ENCODE data around the gene UTP20. TPM values are rescaled to one million over a fixed set of nuclear protein-coding genes. Genes with fewer than 3 reads are reported as not detected.
"Not testable (repeated sequence)": the region's sequence is repeated elsewhere in the genome, so short reads cannot be mapped to it uniquely, and the experiment has no call there.

The UTP20 gene
- total RNA-seq, 6 experiments from 2014 or later, result 4.6 to 8.5 (median 6.5) TPM

- H3K27ac ChIP-seq, result no peak overlapping the region
- H3K36me3 ChIP-seq, result no peaks in the 10 kb centered on the region
- WGBS (ENCODE audit: insufficient coverage, low coverage, low lambda C conversion rate, missing lambda C conversion rate), result 78% methylated on average over 1 of the region's 1 CpG
- no peaks in the 10 kb centered on the region for H3K4me1 ChIP-seq
- DNase-seq, result no peak
- no peak for TF ChIP-seq CTCF (IDR thresholded peaks at IDR 0.05)
- no peak overlapping the region for H3K4me3 ChIP-seq
- H3K27me3 ChIP-seq, result no peaks in the 10 kb centered on the region
- H3K9me3 ChIP-seq, result no peaks in the 10 kb centered on the region
- ATAC-seq, result no peak
- intact Hi-C loops (cut with DNase I), result loop anchor here in 1 of 2 donors (10.0 kb wide), 1 partner anchor 420 kb away; the partner anchor contains the start of gene GNPTAB
Measured at GRCh38 chr12:101415228-101415627, 135.3 kb downstream of the UTP20 start.

- H3K36me3 ChIP-seq; H3K4me3 ChIP-seq; H3K27ac ChIP-seq; H3K9me3 ChIP-seq; intact Hi-C loops (cut with DNase I); H3K4me1 ChIP-seq; DNase-seq; ATAC-seq; H3K27me3 ChIP-seq: not testable (repeated sequence)
- whole genome bisulfite sequencing (ENCODE audit: insufficient coverage, low coverage, low lambda C conversion rate, missing lambda C conversion rate), result 78% methylated on average over 1 of the region's 4 CpGs
Measured at GRCh38 chr12:101422066-101422465, 142.2 kb downstream of the UTP20 start.

- Histone ChIP-seq H3K9me3 (no peaks in the 10 kb centered on the region), H3K4me1 (no peaks in the 10 kb centered on the region), H3K27ac (no peak overlapping the region), H3K4me3 (no peak overlapping the region), H3K36me3 (no peaks in the 10 kb centered on the region), H3K27me3 (no peaks in the 10 kb centered on the region)
- WGBS (ENCODE audit: insufficient coverage, low coverage, low lambda C conversion rate, missing lambda C conversion rate), result 85% methylated on average over 2 of the region's 2 CpGs
- TF ChIP-seq POLR2A (IDR thresholded peaks at IDR 0.05), result no peak
- no peak for TF ChIP-seq CTCF (IDR thresholded peaks at IDR 0.05)
- ATAC-seq, result no peak
- DNase-seq, result no peak
- intact Hi-C loops (cut with DNase I), result no loop called here
Measured at GRCh38 chr12:101424620-101425019, 144.7 kb downstream of the UTP20 start.

GRCh38 chr12:101430456-101430855, 150.6 kb downstream of the UTP20 start:
- TF ChIP-seq POLR2A (IDR thresholded peaks at IDR 0.05) (no peak), CTCF (IDR thresholded peaks at IDR 0.05) (no peak)
- H3K4me3 ChIP-seq, result no peak overlapping the region
- no peaks in the 10 kb centered on the region for H3K4me1 ChIP-seq
- intact Hi-C loops (cut with DNase I), result no loop called here
- no peaks in the 10 kb centered on the region for H3K36me3 ChIP-seq
- H3K27me3 ChIP-seq, result no peaks in the 10 kb centered on the region
- WGBS (ENCODE audit: insufficient coverage, low coverage, low lambda C conversion rate, missing lambda C conversion rate), result 26% methylated on average over 2 of the region's 2 CpGs
- DNase-seq (no peak), ATAC-seq (no peak)
- H3K9me3 ChIP-seq, result no peaks in the 10 kb centered on the region
- H3K27ac ChIP-seq, result no peak overlapping the region

GRCh38 chr12:101436136-101436535, 156.2 kb downstream of the UTP20 start:
- no peaks in the 10 kb centered on the region for H3K36me3 ChIP-seq
- H3K27ac ChIP-seq, result no peak overlapping the region
- no peaks in the 10 kb centered on the region for H3K9me3 ChIP-seq
- no peak for TF ChIP-seq POLR2A (IDR thresholded peaks at IDR 0.05)
- TF ChIP-seq CTCF (IDR thresholded peaks at IDR 0.05), result no peak
- intact Hi-C loops (cut with DNase I), result no loop called here
- H3K4me3 ChIP-seq, result no peak overlapping the region
- H3K4me1 ChIP-seq, result no peaks in the 10 kb centered on the region
- ATAC-seq (no peak), DNase-seq (no peak)
- H3K27me3 ChIP-seq, result no peaks in the 10 kb centered on the region

Small RNAs within 50 kb of the gene (small RNA-seq; reads per million reads assigned to genes)
- gene RNU6-1068P, result 0 reads per million in 2 experiments
- 0 reads per million in 2 experiments for gene RPS27P23

Other genes starting within 250 kb of the UTP20 start
- not detected for gene SLC5A8, start 69.9 kb upstream of the UTP20 start, total RNA-seq
- 10 to 100 TPM; 42.5 to 64.4 (median 53.1) TPM for gene ARL1, start 127.7 kb downstream of the UTP20 start, total RNA-seq
- 1 to 10 TPM in 4 of 6 experiments, under 1 TPM in 2; 0.43 to 7.1 (median 1.4) TPM for gene SPIC, start 195.2 kb downstream of the UTP20 start, total RNA-seq